ENCODE data around the gene PSMC3.

Gene PSMC3

GRCh38 chr11:47426062-47426956 lies at the start of gene PSMC3:
Gene PSMC3, minus strand, starts transcription at chr11:47426439. Its CDS starts 160 bp downstream, at chr11:47426279.
- DNase-seq (ENCODE audit: low spot score): peak; percentile 98

GRCh38 chr11:47470671-47471070 lies 44.4 kb upstream of the PSMC3 start:
- no peak for DNase-seq (ENCODE audit: low spot score)

- no peak for DNase-seq (ENCODE audit: low spot score)
Measured at GRCh38 chr11:47469361-47470179, 43.3 kb upstream of the PSMC3 start.

GRCh38 chr11:47468598-47469214 lies 42.5 kb upstream of the PSMC3 start:
- DNase-seq (ENCODE audit: low spot score): no peak

- DNase-seq (ENCODE audit: low spot score): no peak
Measured at GRCh38 chr11:47467357-47467756, 41.1 kb upstream of the PSMC3 start.

- DNase-seq (ENCODE audit: low spot score): no peak
Measured at GRCh38 chr11:47466701-47467250, 40.5 kb upstream of the PSMC3 start.

- DNase-seq (ENCODE audit: low spot score): no peak
Measured at GRCh38 chr11:47466201-47466600, 40.0 kb upstream of the PSMC3 start.

- DNase-seq (ENCODE audit: low spot score): peak; percentile 26
Measured at GRCh38 chr11:47464483-47464882, 38.2 kb upstream of the PSMC3 start.

- no peak for DNase-seq (ENCODE audit: low spot score)
Measured at GRCh38 chr11:47461876-47462275, 35.6 kb upstream of the PSMC3 start.

GRCh38 chr11:47460571-47461235 lies 34.5 kb upstream of the PSMC3 start:
- DNase-seq (ENCODE audit: low spot score): no peak

- DNase-seq (ENCODE audit: low spot score): peak; percentile 91
Measured at GRCh38 chr11:47454258-47454671, 28.0 kb upstream of the PSMC3 start.

GRCh38 chr11:47453365-47453764 lies 27.1 kb upstream of the PSMC3 start:
- DNase-seq (ENCODE audit: low spot score): peak; percentile 47

GRCh38 chr11:47451990-47452389 lies 25.8 kb upstream of the PSMC3 start:
- no peak for DNase-seq (ENCODE audit: low spot score)

GRCh38 chr11:47451436-47451835 lies 25.2 kb upstream of the PSMC3 start:
- no peak for DNase-seq (ENCODE audit: low spot score)

GRCh38 chr11:47449541-47449940 lies 23.3 kb upstream of the PSMC3 start:
- no peak for DNase-seq (ENCODE audit: low spot score)

GRCh38 chr11:47448566-47449427 lies 22.6 kb upstream of the PSMC3 start, which contains the start of gene RAPSN:
Gene RAPSN, minus strand, starts transcription at chr11:47449136. Its CDS starts 172 bp downstream, at chr11:47448964.
- no peak for DNase-seq (ENCODE audit: low spot score)

GRCh38 chr11:47447906-47448305 lies 21.7 kb upstream of the PSMC3 start:
- no peak for DNase-seq (ENCODE audit: low spot score)

- DNase-seq (ENCODE audit: low spot score): no peak
Measured at GRCh38 chr11:47446833-47447232, 20.6 kb upstream of the PSMC3 start.

GRCh38 chr11:47445840-47446239 lies 19.6 kb upstream of the PSMC3 start:
- DNase-seq (ENCODE audit: low spot score): no peak

- no peak for DNase-seq (ENCODE audit: low spot score)
Measured at GRCh38 chr11:47443817-47444216, 17.6 kb upstream of the PSMC3 start.
